Progenitor cell of endocrine pancreas (in vitro differentiated cells): Measurements from ENCODE around the gene SLC4A11. TPM values are rescaled to one million over a fixed set of nuclear protein-coding genes. Genes with fewer than 3 reads are reported as not detected.

ENCODE experiments used
- DNase-seq: peaks from one replicate; pipeline ENCODE4 v3.0.0; 2021; ENCODE audit warnings: low spot score; ENCODE audit not compliant: unreplicated experiment
- H3K27ac Mint-ChIP-seq: 2 replicates; pipeline ENCODE4 v1.8.0; 2021; ENCODE audit warnings: mild to moderate bottlenecking, moderate library complexity, mixed read lengths
- H3K27me3 Mint-ChIP-seq: 2 replicates; pipeline ENCODE4 v1.8.0; 2021; ENCODE audit warnings: mixed read lengths
- H3K36me3 Mint-ChIP-seq: 2 replicates; pipeline ENCODE4 v1.8.0; 2022; ENCODE audit warnings: mixed read lengths; ENCODE audit not compliant: insufficient read depth
- H3K4me1 Mint-ChIP-seq: 2 replicates; pipeline ENCODE4 v1.8.0; 2021; ENCODE audit warnings: low read depth, mixed read lengths
- H3K4me3 Mint-ChIP-seq: 2 replicates; pipeline ENCODE4 v1.8.0; 2021; ENCODE audit warnings: low read depth, mild to moderate bottlenecking, moderate library complexity, mixed read lengths
- H3K9me3 Mint-ChIP-seq: 2 replicates; pipeline ENCODE4 v1.8.0; 2021; ENCODE audit warnings: low read depth, mixed read lengths
- CTCF ChIP-seq: fragments of 200-600 bp; sonication (generic); IDR thresholded peaks from one replicate; pipeline ENCODE4 v1.5.0; 2021; ENCODE audit warnings: antibody characterized with exemption, mild to moderate bottlenecking; ENCODE audit not compliant: unreplicated experiment
- total RNA-seq: library from RNA; stranded (reverse); gene quantifications from 2 replicates; pipeline ENCODE4 v1.2.1, GENCODE V29; 2021

Gene SLC4A11
- total RNA-seq, 1 donor from 2014 or later = 1.9 TPM

- no peak for TF ChIP-seq CTCF
- Mint-ChIP-seq H3K4me1 (no peaks in the 10 kb centered on the region), H3K27me3 (no peaks in the 10 kb centered on the region), H3K4me3 (no peak overlapping the region), H3K36me3 (peaks cover 34% of the 10 kb centered on the region), H3K9me3 (no peaks in the 10 kb centered on the region), H3K27ac (no peak overlapping the region)
- no peak for DNase-seq
Observed at GRCh38 chr20:3195590-3196237, 43.3 kb downstream of the SLC4A11 start.

- H3K27ac Mint-ChIP-seq = no peak overlapping the region
- H3K36me3 Mint-ChIP-seq = peaks cover 33% of the 10 kb centered on the region
- H3K27me3 Mint-ChIP-seq = no peaks in the 10 kb centered on the region
- no peak for DNase-seq
- TF ChIP-seq CTCF = no peak
- H3K9me3 Mint-ChIP-seq = no peaks in the 10 kb centered on the region
- H3K4me3 Mint-ChIP-seq = no peak overlapping the region
- no peaks in the 10 kb centered on the region for H3K4me1 Mint-ChIP-seq
Observed at GRCh38 chr20:3194617-3195280, 44.2 kb downstream of the SLC4A11 start.

GRCh38 chr20:3193806-3194616, 45.0 kb downstream of the SLC4A11 start:
- Mint-ChIP-seq H3K27ac (no peak overlapping the region), H3K9me3 (no peaks in the 10 kb centered on the region), H3K36me3 (peaks cover 29% of the 10 kb centered on the region), H3K4me3 (no peak overlapping the region), H3K4me1 (no peaks in the 10 kb centered on the region), H3K27me3 (no peaks in the 10 kb centered on the region)
- TF ChIP-seq CTCF = no peak
- no peak for DNase-seq

- Mint-ChIP-seq H3K27me3 (no peaks in the 10 kb centered on the region), H3K36me3 (peaks cover 25% of the 10 kb centered on the region), H3K4me1 (no peaks in the 10 kb centered on the region), H3K4me3 (no peak overlapping the region), H3K9me3 (no peaks in the 10 kb centered on the region), H3K27ac (no peak overlapping the region)
- TF ChIP-seq CTCF = no peak
- no peak for DNase-seq
Observed at GRCh38 chr20:3192226-3193015, 46.6 kb downstream of the SLC4A11 start.

- H3K36me3 Mint-ChIP-seq = peaks cover 19% of the 10 kb centered on the region
- H3K4me1 Mint-ChIP-seq = no peaks in the 10 kb centered on the region
- H3K27ac Mint-ChIP-seq = no peak overlapping the region
- no peak overlapping the region for H3K4me3 Mint-ChIP-seq
- no peaks in the 10 kb centered on the region for H3K9me3 Mint-ChIP-seq
- no peak for DNase-seq
- TF ChIP-seq CTCF = no peak
- no peaks in the 10 kb centered on the region for H3K27me3 Mint-ChIP-seq
Observed at GRCh38 chr20:3190681-3191111, 48.3 kb downstream of the SLC4A11 start.
